ENCODE data around the gene SPOUT1. TPM values are rescaled to one million over a fixed set of nuclear protein-coding genes. Genes with fewer than 3 reads are reported as not detected.

Gene SPOUT1
- polyA plus RNA-seq, 3 donors, result 25.7 to 29.9 (median 29.3) TPM

DNA sequence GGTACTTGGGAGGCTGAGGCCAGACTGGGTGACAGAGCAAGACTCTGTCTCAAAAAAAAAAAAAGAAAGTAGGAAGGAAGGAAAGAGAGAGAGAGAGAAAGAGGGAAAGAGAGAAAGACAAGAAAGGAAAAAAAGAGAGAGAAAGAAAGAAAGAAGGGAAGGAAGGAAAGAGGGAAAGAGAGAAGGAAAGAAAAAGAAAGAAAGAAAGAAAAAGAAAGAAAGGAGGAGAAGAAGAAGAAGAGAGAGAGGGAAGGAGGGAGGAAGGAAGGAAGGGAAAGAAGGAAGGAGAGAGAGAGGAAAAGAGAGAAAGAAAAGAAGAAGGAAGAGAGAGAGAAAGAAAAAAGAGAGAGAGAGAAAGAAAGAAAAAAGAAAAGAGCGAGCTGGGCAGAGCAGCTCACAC, 54.8 kb downstream of the SPOUT1 start:
- peaks cover 19% of the 10 kb centered on the region for H3K4me1 Mint-ChIP-seq
- no peak overlapping the region for H3K4me2 ChIP-seq (replicated peaks; ENCODE audit: extremely low read depth, low read length, poor library complexity, severe bottlenecking)
- no CpG with 5 or more reads among the region's 1 CpG for WGBS (ENCODE audit: insufficient coverage)
- peaks cover 3 to 23% (median 17%) of the 10 kb centered on the region in 7 donors for H3K9me3 Mint-ChIP-seq
- H3K36me3 ChIP-seq (replicated peaks in 1 of 2; ENCODE audit: control insufficient read depth in 1 of 2, insufficient read depth in 2 of 2, low read length in 2 of 2), result no peaks in the 10 kb centered on the region
- no peaks in the 10 kb centered on the region for H4K20me1 ChIP-seq (ENCODE audit: insufficient read depth, low read length)
- no peak overlapping the region for H3K4me3 ChIP-seq (replicated peaks in 1 of 3; ENCODE audit: low read depth in 2 of 3, low read length in 3 of 3)
- no peak for DNase-seq
- intact Hi-C loops (cut with micrococcal nuclease), result loop anchor here in 1 of 2 donors (5.0 kb wide), 1 partner anchor 107 kb away; the partner anchor contains the start of genes KYAT1 and LRRC8A
- no peaks in the 10 kb centered on the region for H3K27me3 ChIP-seq (ENCODE audit: control insufficient read depth in 2 of 2, insufficient read depth in 2 of 2, low read length in 2 of 2)
- peaks cover 8 to 25% of the 10 kb centered on the region in 2 donors for H3K4me1 ChIP-seq (ENCODE audit: control insufficient read depth in 1 of 2, insufficient read depth in 2 of 2, low read length in 2 of 2)
- TF ChIP-seq, protein P1, sequence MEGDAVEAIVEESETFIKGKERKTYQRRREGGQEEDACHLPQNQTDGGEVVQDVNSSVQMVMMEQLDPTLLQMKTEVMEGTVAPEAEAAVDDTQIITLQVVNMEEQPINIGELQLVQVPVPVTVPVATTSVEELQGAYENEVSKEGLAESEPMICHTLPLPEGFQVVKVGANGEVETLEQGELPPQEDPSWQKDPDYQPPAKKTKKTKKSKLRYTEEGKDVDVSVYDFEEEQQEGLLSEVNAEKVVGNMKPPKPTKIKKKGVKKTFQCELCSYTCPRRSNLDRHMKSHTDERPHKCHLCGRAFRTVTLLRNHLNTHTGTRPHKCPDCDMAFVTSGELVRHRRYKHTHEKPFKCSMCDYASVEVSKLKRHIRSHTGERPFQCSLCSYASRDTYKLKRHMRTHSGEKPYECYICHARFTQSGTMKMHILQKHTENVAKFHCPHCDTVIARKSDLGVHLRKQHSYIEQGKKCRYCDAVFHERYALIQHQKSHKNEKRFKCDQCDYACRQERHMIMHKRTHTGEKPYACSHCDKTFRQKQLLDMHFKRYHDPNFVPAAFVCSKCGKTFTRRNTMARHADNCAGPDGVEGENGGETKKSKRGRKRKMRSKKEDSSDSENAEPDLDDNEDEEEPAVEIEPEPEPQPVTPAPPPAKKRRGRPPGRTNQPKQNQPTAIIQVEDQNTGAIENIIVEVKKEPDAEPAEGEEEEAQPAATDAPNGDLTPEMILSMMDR (IDR thresholded peaks at IDR 0.05), result no peak
- H3K36me3 Mint-ChIP-seq, result peaks cover 0 to 3% of the 10 kb centered on the region in 2 donors
- H3K27me3 Mint-ChIP-seq (ENCODE audit: low read depth in 3 of 3), result peaks cover 3 to 6% (median 4%) of the 10 kb centered on the region in 3 donors
- peak overlapping the region in 1 of 7 donors; percentile 68 for H3K27ac Mint-ChIP-seq
- no peak overlapping the region for H3K27ac ChIP-seq (ENCODE audit: low read depth in 1 of 2, low read length in 2 of 2)
- H3K79me2 ChIP-seq (ENCODE audit: insufficient read depth, low read length), result peaks cover 19% of the 10 kb centered on the region
- no peak overlapping the region for H3K4me3 Mint-ChIP-seq
- H3K9ac ChIP-seq (ENCODE audit: insufficient read depth, low read length, poor library complexity, severe bottlenecking), result no peak overlapping the region
- peaks cover 8 to 13% of the 10 kb centered on the region in 2 donors for H3K9me3 ChIP-seq (replicated peaks in 1 of 2; ENCODE audit: control insufficient read depth in 1 of 2, insufficient read depth in 1 of 2, low read length in 2 of 2)
- no peak overlapping the region for H2AFZ ChIP-seq (ENCODE audit: insufficient read depth, low read depth, low read length, poor library complexity, severe bottlenecking)

DNA sequence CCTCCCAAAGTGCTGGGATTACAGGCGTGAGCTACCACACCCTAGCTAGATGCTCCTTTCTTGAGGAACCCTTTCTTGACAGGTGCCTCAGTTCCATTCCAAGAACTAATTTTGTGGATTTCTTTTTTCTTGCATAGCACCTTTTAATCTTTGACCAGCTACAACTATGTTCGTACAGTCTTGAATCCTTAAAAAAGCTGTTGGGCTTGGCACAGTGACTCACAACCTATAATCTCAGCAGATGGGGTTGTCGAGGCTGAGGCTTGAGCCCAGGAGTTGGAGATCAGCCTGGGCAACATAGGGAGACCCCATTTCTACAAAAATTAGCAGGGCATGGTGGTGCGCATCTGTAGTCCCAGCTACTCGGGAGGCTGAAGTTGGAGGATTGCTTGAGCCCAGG, 56.5 kb downstream of the SPOUT1 start:
- peaks cover 26% of the 10 kb centered on the region for H3K4me1 Mint-ChIP-seq
- Histone ChIP-seq H3K4me2 (replicated peaks; ENCODE audit: extremely low read depth, low read length, poor library complexity, severe bottlenecking) (no peak overlapping the region), H3K9me3 (replicated peaks in 1 of 2; ENCODE audit: control insufficient read depth in 1 of 2, insufficient read depth in 1 of 2, low read length in 2 of 2) (peaks cover 8 to 13% of the 10 kb centered on the region in 2 donors), H3K4me1 (ENCODE audit: control insufficient read depth in 1 of 2, insufficient read depth in 2 of 2, low read length in 2 of 2) (peaks cover 8 to 25% of the 10 kb centered on the region in 2 donors), H3K27ac (ENCODE audit: low read depth in 1 of 2, low read length in 2 of 2) (no peak overlapping the region), H3K79me2 (ENCODE audit: insufficient read depth, low read length) (peaks cover 30% of the 10 kb centered on the region), H3K27me3 (ENCODE audit: control insufficient read depth in 2 of 2, insufficient read depth in 2 of 2, low read length in 2 of 2) (no peaks in the 10 kb centered on the region), H3K9ac (ENCODE audit: insufficient read depth, low read length, poor library complexity, severe bottlenecking) (no peak overlapping the region), H2AFZ (ENCODE audit: insufficient read depth, low read depth, low read length, poor library complexity, severe bottlenecking) (no peak overlapping the region), H3K36me3 (replicated peaks in 1 of 2; ENCODE audit: control insufficient read depth in 1 of 2, insufficient read depth in 2 of 2, low read length in 2 of 2) (peaks cover 0 to under 1% of the 10 kb centered on the region in 2 donors), H3K4me3 (replicated peaks in 1 of 3; ENCODE audit: low read depth in 2 of 3, low read length in 3 of 3) (no peak overlapping the region), H4K20me1 (ENCODE audit: insufficient read depth, low read length) (no peaks in the 10 kb centered on the region)
- peak overlapping the region in 3 of 7 donors; percentile 9 to 95 (median 74) for H3K27ac Mint-ChIP-seq
- DNase-seq, result no peak
- H3K9me3 Mint-ChIP-seq, result peaks cover 3 to 23% (median 15%) of the 10 kb centered on the region in 7 donors
- WGBS (ENCODE audit: insufficient coverage), result 98% methylated on average over 5 of the region's 5 CpGs
- TF ChIP-seq, protein P1 (IDR thresholded peaks at IDR 0.05), result no peak
- peaks cover under 1 to 8% of the 10 kb centered on the region in 2 donors for H3K36me3 Mint-ChIP-seq
- peaks cover 3 to 4% (median 3%) of the 10 kb centered on the region in 3 donors for H3K27me3 Mint-ChIP-seq (ENCODE audit: low read depth in 3 of 3)
- intact Hi-C loops (cut with micrococcal nuclease), result loop anchor here (2.0 to 5.0 kb wide), 2 partner anchors 14 to 109 kb away; partner anchors contain the start of genes KYAT1 (in 1 of the 2), LRRC8A (in 1 of the 2) and TBC1D13 (in 1 of the 2)
- H3K4me3 Mint-ChIP-seq, result no peak overlapping the region

Measured in CD14-positive monocyte (primary cell).